HG03280 (cell line): ENCODE results near the gene RYR3.

Experiments
- ATAC-seq: cut with Tn5 transposase; IDR thresholded peaks from one replicate; pipeline ENCODE4 v1.9.1; 2021; ENCODE audit warnings: mild to moderate bottlenecking, moderate library complexity; ENCODE audit not compliant: unreplicated experiment

The RYR3 gene

DNA sequence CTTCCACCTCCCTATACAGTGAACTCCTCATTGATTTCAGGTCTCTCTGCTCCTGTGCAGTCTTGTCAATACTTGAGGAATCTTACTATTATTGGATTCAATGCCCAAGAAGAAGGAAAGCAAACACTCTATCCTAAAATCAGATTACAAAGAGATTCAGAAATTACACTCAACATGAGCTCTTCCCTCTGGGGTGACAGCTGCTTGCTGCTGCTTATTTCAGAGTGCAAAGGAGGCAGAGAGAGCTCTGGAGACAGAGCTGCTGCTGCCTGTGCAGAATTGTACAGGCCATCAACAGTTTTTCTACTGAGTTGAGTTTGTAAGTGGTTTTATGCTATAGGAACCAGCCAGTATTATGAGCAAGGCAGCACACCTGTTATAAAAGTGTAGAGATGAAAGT, 7.1 kb downstream of the RYR3 start:
- ATAC-seq: no peak

DNA sequence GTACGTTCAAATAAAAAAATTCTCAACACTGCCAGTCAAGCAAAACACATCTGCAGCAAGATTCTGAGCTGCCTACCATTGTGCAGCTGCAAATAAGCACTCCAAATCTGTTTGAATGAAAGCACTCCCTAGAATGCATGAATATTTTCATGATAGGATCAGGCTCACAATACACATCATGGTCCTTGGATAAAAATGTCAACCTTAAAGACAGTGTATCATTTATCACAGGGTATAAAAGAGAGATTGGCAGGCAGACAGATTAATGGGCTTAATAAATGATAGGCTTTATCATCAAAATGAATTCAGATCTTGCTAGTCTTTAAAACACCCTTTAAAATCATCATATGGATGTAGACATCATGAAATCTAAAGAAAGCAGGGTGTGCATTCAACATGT, 9.2 kb downstream of the RYR3 start:
- no peak for ATAC-seq

DNA sequence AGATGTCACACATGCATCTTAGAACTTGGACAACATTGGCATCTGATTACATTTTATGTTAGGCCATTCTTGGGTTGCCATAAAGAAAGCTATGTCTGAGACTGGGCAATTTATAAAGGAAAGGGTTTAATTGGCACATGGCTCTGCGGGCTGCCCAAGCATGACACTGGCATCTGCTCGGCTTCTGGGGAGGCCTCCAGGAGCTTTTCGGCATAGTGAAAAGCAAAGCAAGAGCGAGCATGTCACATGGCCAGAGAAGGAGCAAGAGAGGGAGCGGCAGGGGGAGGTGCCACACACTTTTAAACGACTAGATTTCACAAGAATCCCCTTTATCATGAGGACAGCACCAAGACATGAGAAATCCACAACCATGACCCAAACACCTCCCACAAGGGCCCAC, 11.3 kb downstream of the RYR3 start:
- ATAC-seq: no peak

DNA sequence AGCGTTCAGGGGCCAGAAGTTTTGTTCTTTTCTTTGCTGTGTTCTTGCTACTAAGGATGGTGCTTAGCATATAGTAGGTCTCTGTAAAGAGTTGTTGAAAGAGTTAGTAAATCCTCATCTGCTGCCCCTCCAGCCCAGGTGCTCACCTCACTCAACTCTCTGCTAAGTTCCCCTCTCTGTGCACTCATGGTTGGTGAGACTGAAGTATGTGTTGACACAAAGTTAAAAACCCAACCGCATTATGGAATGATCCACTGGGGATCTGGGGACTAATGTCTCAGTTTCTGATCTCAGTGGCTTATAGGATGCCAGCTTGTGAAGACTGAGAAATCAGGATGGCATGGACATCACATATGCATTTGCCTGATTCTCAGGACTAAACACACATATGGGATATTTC, 13.8 kb downstream of the RYR3 start:
- no peak for ATAC-seq

DNA sequence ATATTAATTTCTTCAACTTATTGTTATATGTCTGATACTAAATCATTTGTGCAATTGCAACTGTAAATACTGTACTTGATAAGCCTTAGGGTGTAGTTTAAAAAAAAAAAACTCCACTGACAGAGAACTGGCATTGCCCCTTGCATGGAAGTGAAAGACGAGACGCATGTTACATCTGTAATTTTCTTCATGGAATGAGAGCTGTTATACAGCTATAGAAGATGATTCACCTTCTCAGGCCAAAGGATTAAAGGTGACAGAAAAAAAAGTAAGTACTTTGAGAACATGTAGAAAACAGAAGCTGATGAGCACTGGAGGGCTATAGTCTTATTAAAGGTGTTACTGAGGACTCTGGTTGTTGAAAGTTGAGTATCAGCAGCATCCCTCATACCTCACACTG, 16.1 kb downstream of the RYR3 start:
- no peak for ATAC-seq

DNA sequence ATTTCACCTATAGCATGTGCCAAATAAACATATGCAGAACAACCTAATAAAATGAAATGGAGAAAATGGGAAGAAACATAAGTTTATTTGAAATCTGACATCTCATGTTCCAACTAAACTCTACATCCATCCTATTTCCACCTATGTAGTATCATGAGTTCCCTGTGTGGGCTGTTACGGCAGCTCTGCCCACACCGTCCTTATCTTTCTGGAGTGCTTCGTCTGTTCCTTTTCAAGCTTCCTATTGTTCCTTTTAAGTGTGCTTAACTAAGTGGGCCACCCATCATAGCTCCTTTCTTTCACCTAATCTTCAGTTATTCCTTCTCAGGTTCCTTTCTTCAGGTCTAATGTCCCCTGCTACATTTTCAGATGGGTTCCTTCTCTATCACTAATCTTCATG, 17.3 kb downstream of the RYR3 start:
- ATAC-seq: no peak

DNA sequence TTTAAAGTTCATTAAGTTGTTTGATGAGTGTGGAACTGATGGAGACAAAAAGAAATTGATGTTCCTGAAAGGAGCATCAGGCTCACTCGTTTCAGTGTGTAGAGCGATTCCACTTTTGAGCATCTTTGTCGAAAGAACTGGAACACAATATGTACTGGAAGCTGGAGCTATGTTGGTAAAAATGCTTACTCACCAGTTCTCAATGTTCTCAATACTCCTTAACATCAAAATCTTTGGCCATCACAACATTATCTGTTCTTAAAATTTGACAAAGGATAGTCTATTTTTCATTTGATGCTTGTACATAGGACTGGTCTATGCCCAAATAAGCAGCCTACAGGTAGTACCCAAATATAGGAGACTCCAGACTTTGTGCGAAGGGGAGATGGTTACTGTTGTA, 18.7 kb downstream of the RYR3 start:
- no peak for ATAC-seq

DNA sequence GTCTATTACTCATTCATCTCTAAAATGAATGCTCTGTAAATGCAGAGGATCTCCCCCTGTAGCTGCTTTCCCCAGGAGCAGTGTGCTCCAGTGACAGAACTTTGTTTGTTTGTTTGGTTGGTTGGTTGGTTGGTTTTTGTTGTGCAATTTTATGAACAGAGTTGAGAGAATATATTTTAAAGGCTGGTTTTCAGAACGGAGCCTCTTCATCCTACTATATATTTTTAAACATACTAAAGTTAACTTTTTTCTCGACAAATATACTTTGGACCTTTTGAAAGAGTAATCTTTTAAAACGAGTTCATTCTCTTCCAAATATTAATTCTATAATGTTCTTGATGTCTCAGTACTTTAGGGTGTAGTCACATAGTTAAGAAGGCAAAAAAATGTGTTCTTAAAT, 20.2 kb downstream of the RYR3 start:
- no peak for ATAC-seq

DNA sequence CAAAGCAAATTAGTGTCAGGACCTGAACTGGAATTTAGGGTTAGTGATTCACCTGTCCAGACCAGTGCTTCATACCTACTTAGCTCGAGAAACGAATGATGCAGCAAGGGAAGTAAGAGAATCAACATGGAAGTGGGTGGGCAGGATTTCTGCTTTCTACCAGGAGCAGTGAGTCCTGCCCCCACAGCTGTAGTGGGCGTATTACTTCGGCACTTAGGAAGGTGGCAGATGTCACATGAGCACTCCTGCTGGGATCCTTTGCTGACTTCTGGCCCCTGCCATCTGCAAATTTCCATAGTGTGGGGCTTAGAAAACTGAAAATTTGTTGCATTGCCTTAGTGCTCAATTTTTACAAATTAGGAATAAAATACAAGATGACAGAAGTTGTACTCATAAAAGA, 31.2 kb downstream of the RYR3 start:
- no peak for ATAC-seq

DNA sequence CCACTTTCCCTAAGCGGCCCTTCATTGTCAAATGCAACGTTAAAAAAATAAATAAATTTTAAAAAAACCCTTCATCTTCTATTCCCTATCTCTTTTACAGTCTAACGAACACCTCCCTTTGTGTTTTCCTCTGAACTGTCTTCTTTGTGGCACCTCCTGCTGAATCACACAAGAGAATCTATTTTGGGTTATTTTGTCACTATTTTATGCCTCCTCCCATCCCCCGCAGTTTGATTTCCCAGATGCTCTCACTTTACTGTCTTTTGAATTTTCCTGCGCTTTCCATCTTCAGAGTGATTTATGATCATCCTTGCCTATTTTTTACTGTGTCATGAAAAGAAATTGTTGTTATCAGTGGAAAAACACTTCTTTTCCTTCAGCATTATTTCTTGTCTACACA, 32.5 kb downstream of the RYR3 start:
- no peak for ATAC-seq

DNA sequence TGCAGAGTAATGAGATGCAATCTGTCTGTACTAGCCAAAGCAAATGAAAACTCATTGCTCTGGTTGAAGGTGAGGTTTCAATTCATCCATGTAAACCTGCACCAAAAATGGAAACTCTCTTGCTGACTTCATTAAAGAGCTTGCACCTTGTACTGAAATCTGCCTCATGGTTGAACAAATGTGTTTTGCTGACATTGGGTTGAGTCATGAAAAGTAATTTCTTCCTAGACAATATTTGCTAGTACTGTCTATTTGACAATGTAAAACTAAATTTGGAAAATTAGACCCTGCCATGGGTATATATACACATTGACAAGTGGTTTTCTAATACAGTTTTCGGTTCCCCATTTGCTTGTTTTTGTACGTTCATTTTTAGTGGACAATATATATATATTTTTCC, 33.3 kb downstream of the RYR3 start:
- no peak for ATAC-seq

DNA sequence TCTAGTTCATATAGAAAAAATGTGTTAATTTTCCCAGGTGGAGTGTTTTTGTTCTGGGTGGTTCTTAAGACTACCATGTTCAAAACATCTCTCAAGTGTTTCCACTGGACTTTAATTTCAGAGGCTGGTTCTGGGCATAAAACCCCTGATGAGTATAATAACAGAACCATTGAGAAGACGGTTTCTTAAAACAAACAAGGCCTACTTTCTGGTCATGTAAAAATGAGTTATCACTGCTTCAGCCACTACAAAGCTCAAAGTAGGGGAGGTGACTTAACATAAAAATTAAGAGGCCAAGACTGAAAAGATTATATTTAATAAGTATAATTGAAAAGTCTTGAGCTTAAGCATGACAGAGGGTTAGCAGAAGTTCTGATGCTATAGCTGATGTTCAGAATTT, 33.8 kb downstream of the RYR3 start:
- ATAC-seq: no peak

DNA sequence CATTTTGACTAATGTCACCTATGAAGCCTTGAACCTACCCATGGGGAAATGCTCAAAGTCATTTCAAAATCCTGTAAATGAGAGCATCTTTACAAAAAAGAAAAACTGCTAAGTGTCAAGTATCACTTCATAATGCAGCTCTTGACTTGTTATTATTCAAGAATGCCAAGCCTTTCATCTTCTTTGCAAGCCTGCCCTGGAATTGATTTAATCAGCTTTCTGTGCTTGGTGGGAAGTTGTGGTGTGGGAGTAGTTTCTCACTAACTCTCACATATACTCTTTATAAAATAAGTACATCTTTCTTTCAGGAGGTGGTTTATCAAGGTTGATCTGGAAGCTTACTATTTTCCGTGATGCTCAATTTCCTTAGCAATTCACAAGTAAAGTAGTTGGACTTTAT, 43.6 kb downstream of the RYR3 start:
- no peak for ATAC-seq

DNA sequence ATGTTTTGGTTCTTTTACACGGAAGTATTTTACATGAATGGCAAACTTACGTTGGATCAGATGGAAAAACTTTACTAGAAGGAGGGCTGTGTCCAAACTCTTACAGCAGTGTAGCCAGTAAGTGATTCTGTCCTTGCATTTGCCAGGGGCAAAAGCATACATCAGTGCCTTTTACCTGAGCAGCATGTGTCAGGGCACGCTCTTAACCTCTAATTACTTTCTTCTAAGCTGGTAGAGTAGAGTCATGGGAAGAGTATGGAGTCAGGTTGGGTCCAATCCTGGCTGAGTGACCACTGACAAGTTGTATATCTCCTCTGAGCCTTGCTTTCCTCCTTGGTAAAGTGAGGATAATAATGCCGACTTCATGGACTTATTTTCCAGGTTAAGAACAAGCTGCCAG, 47.1 kb downstream of the RYR3 start:
- no peak for ATAC-seq

DNA sequence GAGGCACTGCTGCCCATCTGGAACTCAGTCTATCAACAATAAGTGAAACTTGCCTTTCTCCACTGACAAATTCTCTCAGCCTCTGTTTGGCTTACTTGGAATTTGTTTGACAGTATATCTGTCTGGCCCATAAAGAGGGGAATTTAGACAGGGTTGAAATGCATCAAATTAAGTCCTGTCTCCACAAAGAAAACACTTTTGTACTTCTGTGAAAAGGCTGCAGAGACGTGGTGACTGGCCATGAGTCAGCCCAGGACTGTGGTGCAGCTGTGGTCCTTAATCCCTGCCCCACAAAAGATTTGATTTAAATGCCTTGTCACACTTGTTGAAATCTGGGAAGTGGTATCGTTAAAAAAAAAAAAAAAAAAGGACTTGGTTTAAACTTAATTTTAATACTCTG, 47.5 kb downstream of the RYR3 start:
- no peak for ATAC-seq

DNA sequence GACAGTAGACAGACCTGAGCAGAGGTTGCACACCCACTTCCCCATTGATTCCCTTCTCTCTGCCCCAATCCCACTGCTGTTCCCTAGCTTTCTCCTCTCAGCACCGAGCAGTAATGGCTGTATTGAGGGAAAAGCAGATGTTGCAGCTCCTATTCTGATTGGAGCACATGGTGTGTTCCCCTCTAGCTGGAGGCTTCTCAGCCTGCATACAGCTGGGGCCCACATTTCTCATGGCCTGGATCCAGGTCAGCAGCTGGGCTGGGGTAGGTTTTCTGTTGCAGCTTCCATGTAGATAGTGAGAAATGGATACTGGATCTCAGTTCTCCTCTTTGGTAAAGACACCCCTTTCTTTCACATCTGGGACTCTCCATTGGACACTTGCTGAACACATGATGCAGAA, 50.1 kb downstream of the RYR3 start:
- no peak for ATAC-seq

DNA sequence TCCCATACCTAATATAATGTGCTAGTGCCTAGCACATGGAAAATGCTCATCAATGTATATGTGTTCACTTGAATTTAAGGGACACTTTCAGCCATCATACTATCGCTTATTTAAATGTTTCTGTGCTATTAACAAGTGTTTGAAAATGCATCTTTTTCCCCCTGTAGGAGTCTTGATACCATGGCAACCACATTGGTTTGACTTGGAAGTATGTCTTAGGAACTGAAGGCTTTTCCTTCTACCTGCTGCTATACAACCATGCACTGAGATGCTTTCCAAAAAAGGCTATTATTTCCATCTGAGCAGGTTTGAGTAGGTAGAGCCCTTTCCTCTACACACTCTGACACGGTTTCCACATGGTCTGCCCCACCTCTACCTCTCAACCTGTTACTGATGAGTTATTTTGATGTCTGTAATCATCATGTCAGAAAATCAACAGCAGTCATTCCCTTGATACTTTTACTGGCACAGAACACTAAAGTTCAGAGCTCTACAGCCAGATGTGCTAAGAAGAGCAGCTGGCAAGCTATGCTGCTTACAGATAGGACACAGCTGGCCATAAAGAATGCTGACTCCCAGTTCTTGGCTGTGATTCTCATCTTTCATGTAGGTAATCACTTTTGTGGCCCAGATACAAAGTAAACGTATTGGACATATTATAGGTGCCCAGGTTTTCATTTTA, 59.3 kb downstream of the RYR3 start:
- ATAC-seq: no peak

DNA sequence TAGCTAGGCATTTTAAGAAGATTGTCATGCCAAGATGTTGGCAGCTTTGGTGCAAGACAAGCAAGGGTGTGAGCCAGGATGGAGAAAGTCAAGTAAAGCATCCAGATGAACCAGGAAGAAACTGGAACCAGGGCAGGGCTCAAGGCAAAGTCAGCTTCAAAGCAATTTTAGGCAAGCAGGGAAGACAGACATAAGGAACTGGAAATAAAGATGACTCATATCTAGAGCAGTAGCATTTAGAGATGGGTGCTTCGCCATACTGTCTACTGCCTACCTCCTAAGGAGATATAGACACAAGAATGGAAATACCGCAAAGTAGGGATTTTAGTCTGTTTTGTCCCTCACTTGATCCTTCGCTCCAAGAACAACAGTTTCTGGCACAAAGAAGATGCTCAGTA, 59.9 kb downstream of the RYR3 start:
- no peak for ATAC-seq

DNA sequence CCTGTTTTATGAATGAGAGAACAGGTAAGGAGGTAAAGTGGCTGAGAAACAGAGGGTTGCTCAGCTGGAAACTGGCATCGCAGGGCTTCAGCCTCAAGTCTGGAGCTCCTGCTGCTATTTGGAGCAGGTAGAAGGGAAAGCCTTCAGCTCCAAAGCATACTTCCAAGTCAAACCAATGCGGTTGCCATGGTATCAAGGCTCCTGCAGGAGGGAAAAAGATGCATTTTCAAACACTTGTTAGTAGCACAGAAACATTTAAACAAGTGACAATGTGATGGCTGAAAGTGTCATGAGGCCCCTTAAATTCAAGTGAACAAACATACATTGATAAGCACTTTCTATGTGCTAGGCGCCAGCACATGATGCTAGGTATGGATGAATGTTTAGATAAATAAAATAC, 60.4 kb downstream of the RYR3 start:
- no peak for ATAC-seq

DNA sequence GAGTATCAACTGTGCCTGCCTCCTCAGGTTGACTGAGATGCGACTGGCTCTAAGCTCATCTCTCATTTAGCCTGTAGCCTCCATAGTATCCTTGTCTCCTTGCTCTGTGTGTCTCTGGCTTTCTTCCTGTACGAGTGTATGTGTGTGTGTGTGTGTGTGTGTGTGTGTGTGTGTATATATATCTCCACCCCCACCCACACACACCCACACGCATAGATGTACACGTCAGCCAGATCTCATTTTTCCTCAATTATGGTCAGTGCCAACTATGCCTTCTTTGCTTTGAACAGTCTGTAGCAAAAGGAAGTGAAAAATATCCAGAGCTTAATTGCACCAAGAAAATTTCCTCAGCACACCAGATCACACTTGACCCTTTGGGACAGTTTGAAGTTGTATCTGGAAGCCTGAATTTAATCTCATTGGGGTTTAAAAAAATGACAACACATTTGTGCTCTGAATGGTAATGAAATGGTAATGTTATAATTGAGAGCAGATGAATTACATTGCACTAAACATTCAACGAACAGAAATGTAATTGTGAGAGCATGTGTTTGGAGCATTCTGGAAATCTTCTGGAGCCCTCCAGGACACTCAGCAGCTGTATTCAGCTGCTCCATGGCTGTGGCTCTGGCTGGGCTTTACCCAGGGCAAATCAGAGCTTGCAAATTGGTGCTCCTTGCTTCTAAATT, 63.6 kb downstream of the RYR3 start:
- no peak for ATAC-seq

DNA sequence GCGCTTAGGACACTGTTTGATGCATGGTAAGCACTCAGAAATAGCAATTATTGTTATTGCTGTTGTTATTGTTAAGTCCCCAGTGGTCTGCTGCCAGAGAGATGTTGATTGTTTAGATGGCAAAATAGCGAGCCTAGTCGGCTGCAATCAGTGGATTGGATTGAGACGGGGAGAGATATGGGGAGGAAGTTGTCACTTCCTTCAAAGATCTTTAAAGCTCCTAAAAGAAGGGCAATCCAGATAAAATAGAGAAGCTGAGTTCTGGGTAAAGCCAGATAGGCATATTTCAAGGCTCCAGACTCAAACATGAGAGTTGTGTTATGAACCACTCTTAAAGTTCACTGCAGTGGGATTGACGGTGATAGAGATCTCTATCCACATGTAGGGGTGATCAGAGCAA, 64.5 kb downstream of the RYR3 start:
- ATAC-seq: no peak

DNA sequence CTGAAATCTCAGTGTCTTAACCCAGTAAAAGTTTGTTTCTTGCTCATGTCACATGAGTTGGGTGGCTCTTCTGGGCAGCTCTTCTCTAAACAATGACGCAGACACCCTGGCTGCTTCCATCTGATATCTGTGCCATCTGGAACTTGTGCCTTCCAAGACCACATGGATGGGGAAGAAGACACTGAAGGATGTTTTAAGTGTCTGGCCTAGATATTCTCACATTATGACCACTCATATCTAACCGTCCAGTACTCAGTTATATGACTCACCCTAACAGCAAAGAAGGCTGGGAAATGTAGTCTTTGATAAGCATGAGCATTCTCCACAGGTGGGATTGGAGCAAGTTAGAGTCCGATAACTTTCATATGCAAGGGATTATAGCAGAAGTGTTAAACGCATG, 66.4 kb downstream of the RYR3 start:
- no peak for ATAC-seq

DNA sequence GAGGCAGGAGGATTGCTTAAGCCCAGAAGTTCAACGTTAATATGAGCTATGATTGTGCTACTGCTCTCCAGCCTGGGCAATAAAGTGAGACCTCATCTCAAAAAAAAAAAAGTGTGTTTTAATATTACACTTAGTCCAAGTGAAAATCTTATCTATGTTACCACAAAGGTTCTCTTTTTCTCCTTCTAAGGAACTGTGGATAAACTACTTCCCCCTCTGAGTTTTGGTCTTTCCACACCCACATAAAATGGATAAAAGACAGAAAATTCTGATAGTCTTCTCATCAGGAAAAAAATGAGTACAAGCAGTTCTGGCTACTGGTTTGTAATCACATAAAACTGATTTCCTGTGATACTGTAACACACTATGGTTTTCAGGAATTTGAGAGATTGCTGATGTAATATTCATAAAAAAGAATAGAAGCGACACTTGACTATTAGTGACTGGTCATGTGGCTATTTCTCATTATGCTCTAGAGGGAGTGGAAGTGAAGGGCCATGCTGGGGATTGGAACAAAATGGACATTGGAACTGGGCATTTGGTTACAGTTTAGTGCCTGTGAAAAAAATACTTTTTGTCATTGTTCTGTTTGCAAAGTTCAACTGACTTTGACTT, 68.2 kb downstream of the RYR3 start:
- no peak for ATAC-seq
